ENCODE data around the gene FBLN5.

Gene FBLN5

DNA sequence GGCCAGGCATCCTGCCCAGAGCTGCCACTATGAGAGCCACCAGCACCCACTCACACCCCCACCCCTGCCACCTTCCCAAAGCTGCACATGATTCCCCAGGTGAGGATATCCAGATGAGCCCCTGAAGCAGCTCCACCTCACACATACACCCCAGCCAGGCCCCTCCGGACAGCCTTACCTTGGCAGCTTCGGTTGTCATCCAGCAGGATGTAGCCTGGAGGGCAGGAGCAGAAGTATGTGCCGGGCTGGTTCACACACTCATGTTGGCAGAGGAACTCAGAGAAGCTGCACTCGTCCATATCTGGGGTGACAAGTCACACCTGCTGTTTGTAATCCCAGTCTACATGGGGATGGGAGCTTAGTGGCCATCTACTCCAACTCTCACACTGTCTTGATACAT, 64.7 kb downstream of the FBLN5 start:
- ChIA-PET POLR2A (no interaction called here), CTCF (interaction anchor here (0.6 to 1.4 kb wide), 2 partner anchors 11 to 34 kb away, joined by 3 read pairs; no protein-coding TSS in a partner anchor)
- no peak for DNase-seq (ENCODE audit: extremely low spot score)
- no peak for TF ChIP-seq NFRKB (IDR thresholded peaks at IDR 0.05)
- TF ChIP-seq FOXA1 (IDR thresholded peaks at IDR 0.05), result no peak
- no peak for TF ChIP-seq L3MBTL2 (conservative IDR thresholded peaks at IDR 0.05)
- TF ChIP-seq ARNT (IDR thresholded peaks at IDR 0.05), result no peak
- no peak for TF ChIP-seq SP1 (IDR thresholded peaks at IDR 0.05)

DNA sequence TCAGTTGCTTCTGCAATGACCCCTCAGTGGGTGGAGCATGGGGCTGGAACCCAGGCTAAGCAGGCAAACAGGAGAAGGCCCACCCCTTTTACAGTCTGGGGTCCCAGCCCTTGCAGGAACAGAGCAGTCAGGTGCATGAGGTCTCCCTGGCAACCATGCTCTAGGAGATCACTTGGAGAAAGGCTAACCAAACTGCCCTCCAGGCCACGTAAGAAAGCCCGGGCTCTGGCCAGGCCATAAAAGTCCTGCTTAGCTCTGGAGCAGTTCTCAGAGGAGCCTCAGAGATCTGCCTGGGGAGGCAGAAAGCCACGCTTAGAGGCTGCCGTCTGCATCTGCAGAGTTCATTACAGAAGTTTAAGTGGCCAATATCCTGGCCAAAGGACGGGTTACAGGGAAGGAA, 65.1 kb downstream of the FBLN5 start:
- DNase-seq (ENCODE audit: extremely low spot score), result no peak
- CTCF ChIA-PET, result interaction anchor here (1.4 kb wide), 1 partner anchor 11 kb away, joined by 3 read pairs; no protein-coding TSS in a partner anchor
- TF ChIP-seq ELF4 (IDR thresholded peaks at IDR 0.05), result no peak
- TF ChIP-seq CTBP1 (IDR thresholded peaks at IDR 0.05; ENCODE audit: borderline replicate concordance), result no peak
- TF ChIP-seq L3MBTL2 (conservative IDR thresholded peaks at IDR 0.05), result no peak
- TF ChIP-seq HDGF (IDR thresholded peaks at IDR 0.05; ENCODE audit: borderline replicate concordance), result no peak
- POLR2A ChIA-PET, result no interaction called here

DNA sequence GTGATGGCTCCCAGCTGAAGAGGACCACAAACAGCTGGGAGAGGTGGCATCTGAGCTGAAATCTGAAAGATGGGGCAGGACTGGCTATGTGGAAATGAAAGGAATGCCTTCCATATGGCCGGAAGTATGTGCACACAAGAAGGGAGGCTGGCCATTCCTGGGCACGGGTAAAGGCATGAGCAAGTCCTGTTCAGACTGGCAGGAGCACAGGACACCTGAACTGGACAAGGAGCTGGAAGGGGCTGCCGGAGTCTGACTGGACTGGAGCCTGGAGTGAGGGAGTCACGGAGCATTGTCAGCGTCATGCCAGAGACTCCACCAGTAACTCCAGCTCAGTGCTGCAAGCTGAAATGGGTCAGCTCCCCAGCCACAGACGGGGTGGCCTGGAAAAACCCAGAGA, 68.3 kb downstream of the FBLN5 start:
- ChIA-PET POLR2A (no interaction called here), CTCF (no interaction called here)
- TF ChIP-seq, protein P1, sequence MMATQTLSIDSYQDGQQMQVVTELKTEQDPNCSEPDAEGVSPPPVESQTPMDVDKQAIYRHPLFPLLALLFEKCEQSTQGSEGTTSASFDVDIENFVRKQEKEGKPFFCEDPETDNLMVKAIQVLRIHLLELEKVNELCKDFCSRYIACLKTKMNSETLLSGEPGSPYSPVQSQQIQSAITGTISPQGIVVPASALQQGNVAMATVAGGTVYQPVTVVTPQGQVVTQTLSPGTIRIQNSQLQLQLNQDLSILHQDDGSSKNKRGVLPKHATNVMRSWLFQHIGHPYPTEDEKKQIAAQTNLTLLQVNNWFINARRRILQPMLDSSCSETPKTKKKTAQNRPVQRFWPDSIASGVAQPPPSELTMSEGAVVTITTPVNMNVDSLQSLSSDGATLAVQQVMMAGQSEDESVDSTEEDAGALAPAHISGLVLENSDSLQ (IDR thresholded peaks at IDR 0.05), result no peak
- no peak for TF ChIP-seq BHLHE40 (IDR thresholded peaks at IDR 0.05; ENCODE audit: borderline replicate concordance)
- no peak for TF ChIP-seq ARNT (IDR thresholded peaks at IDR 0.05)
- TF ChIP-seq FOXM1 (IDR thresholded peaks at IDR 0.05; ENCODE audit: borderline replicate concordance), result no peak
- TF ChIP-seq TARDBP (IDR thresholded peaks at IDR 0.05), result no peak
- DNase-seq (ENCODE audit: extremely low spot score), result no peak

DNA sequence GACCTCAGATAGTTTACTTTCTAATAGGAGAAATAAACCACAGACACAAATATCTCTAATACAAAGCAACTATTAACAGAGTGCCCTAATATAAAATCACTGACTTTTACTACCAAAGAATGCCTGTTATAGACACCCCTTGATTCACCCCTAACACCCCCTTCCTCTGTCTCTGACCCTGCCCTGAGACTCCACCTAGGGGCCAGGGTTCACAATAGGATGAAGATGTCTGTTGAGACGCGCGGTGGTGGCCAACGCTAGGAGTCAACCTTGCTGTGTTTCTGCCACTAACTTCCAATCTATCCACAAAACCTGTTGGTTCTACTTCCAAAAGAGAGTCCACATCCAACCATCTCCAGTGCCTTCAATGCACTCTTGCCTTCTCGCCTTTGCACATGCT, 69.2 kb downstream of the FBLN5 start:
- ChIA-PET POLR2A (no interaction called here), CTCF (no interaction called here)
- no peak for DNase-seq (ENCODE audit: extremely low spot score)
- TF ChIP-seq ARNT (IDR thresholded peaks at IDR 0.05) (no peak), ZNF384 (IDR thresholded peaks at IDR 0.05) (no peak), SP1 (IDR thresholded peaks at IDR 0.05) (no peak), FOXK2 (IDR thresholded peaks at IDR 0.05) (no peak), HDGF (IDR thresholded peaks at IDR 0.05; ENCODE audit: borderline replicate concordance) (no peak), FOXM1 (IDR thresholded peaks at IDR 0.05; ENCODE audit: borderline replicate concordance) (no peak), CTBP1 (IDR thresholded peaks at IDR 0.05; ENCODE audit: borderline replicate concordance) (no peak), LEF1 (IDR thresholded peaks at IDR 0.05; ENCODE audit: borderline replicate concordance) (no peak), NFRKB (IDR thresholded peaks at IDR 0.05) (no peak), L3MBTL2 (conservative IDR thresholded peaks at IDR 0.05) (no peak), TARDBP (IDR thresholded peaks at IDR 0.05) (no peak), ELF4 (IDR thresholded peaks at IDR 0.05) (no peak), SUZ12 (IDR thresholded peaks at IDR 0.05) (no peak)
- TF ChIP-seq, protein P1 (IDR thresholded peaks at IDR 0.05), result no peak

DNA sequence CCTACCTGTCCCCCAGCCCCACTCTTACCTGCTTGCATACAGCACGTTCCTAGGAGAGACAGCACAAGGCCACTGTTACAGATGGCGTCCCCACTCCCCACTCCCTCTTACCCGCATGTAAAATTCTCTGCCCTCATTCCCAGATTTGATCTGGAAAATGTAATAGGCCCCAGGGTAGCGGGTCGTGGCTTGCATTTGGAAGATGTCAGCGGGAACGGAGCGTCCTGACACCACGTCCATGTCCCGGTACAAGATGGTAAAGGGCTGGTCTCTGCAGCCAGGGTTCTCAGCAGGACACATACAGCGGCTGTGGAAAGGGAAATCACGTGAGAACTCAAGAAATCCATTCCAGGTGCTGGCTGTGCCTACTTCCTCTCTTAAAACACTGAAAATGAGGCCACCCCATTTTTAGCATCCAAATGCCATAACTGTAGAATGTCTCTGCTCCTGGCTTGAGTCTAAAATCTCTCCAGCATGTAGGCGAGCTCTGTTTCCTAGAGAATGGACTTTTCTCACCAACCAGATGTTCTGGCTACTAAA, 70.0 kb downstream of the FBLN5 start:
- TF ChIP-seq TARDBP (IDR thresholded peaks at IDR 0.05) (no peak), BHLHE40 (IDR thresholded peaks at IDR 0.05; ENCODE audit: borderline replicate concordance) (no peak), L3MBTL2 (conservative IDR thresholded peaks at IDR 0.05) (no peak), ELF4 (IDR thresholded peaks at IDR 0.05) (no peak), FOXA1 (IDR thresholded peaks at IDR 0.05) (no peak), CTBP1 (IDR thresholded peaks at IDR 0.05; ENCODE audit: borderline replicate concordance) (no peak), FOXM1 (IDR thresholded peaks at IDR 0.05; ENCODE audit: borderline replicate concordance) (no peak)
- TF ChIP-seq, protein P1 (IDR thresholded peaks at IDR 0.05), result no peak
- no peak for DNase-seq (ENCODE audit: extremely low spot score)
- ChIA-PET POLR2A (no interaction called here), CTCF (no interaction called here)

DNA sequence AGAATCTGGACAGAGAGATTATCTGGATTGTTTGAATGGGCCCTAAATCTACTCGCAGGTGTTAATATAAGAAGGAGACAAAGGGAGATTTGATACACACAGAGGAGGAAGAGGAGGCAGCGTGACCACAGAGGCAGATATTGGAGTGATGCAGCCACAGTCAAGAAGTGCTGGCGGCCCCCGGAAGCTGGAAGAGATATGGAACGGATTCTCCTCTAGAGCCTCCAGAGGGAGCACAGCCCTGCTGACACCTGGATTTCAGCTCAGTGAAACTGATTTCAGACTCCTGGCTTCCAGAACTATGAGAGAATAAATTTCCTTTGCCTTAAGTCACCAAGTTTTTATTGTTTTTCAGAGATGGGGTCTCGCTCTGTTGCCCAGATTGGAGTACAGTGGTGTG, 71.0 kb downstream of the FBLN5 start:
- DNase-seq (ENCODE audit: extremely low spot score), result no peak
- no peak for TF ChIP-seq FOXA1 (IDR thresholded peaks at IDR 0.05)
- TF ChIP-seq TARDBP (IDR thresholded peaks at IDR 0.05), result no peak
- TF ChIP-seq NFRKB (IDR thresholded peaks at IDR 0.05), result no peak
- no peak for TF ChIP-seq LEF1 (IDR thresholded peaks at IDR 0.05; ENCODE audit: borderline replicate concordance)
- TF ChIP-seq SUZ12 (IDR thresholded peaks at IDR 0.05), result no peak
- no peak for TF ChIP-seq L3MBTL2 (conservative IDR thresholded peaks at IDR 0.05)
- no peak for TF ChIP-seq FOXK2 (IDR thresholded peaks at IDR 0.05)
- no peak for TF ChIP-seq FOXM1 (IDR thresholded peaks at IDR 0.05; ENCODE audit: borderline replicate concordance)
- TF ChIP-seq ARNT (IDR thresholded peaks at IDR 0.05), result no peak
- TF ChIP-seq ELF4 (IDR thresholded peaks at IDR 0.05), result no peak
- no peak for TF ChIP-seq ZNF384 (IDR thresholded peaks at IDR 0.05)
- TF ChIP-seq HDGF (IDR thresholded peaks at IDR 0.05; ENCODE audit: borderline replicate concordance), result no peak
- CTCF ChIA-PET, result interaction anchor here (0.6 kb wide), 1 partner anchor 41 kb away, joined by 3 read pairs; no protein-coding TSS in a partner anchor
- POLR2A ChIA-PET, result no interaction called here
